Activated B cell treated with CpG ODN at 0.5 μM for 24 hours (primary cell): ENCODE data around the gene EML1. TPM values are rescaled to one million over a fixed set of nuclear protein-coding genes. Genes with fewer than 3 reads are reported as not detected.
"Not testable (repeated sequence)": the region's sequence is repeated elsewhere in the genome, so short reads cannot be mapped to it uniquely, and the experiment has no call there.

Experiments used
- ATAC-seq: fragments of 200-7000 bp; cut with Tn5 transposase; one replicate; pipeline ENCODE4 v1.10.0; 2021; ENCODE audit warnings: low read depth, mild to moderate bottlenecking, moderate library complexity
- CTCF ChIA-PET: fragments of 350-600 bp; sonication (Branson Sonifier 250); formaldehyde crosslinking; loops from one replicate; lab custom pipeline; 2021; ENCODE audit warnings: antibody characterized with exemption; lab: Charles Lee
- POLR2A ChIA-PET: fragments of 350-600 bp; sonication (Branson Sonifier 250); formaldehyde crosslinking; loops from one replicate; lab custom pipeline; 2021; ENCODE audit warnings: antibody characterized with exemption; lab: Charles Lee
- DNase-seq: peaks from one replicate; pipeline ENCODE4 v3.0.0; 2022
- H3K27ac Mint-ChIP-seq: one replicate; pipeline ENCODE4 v1.8.0; 2020; ENCODE audit warnings: mixed read lengths
- H3K27me3 Mint-ChIP-seq: one replicate; pipeline ENCODE4 v1.8.0; 2021; ENCODE audit warnings: mixed read lengths
- H3K36me3 Mint-ChIP-seq: one replicate; pipeline ENCODE4 v1.8.0; 2021; ENCODE audit warnings: low read depth, mixed read lengths
- H3K4me1 Mint-ChIP-seq: one replicate; pipeline ENCODE4 v1.8.0; 2021; ENCODE audit warnings: mixed read lengths
- H3K4me3 Mint-ChIP-seq: one replicate; pipeline ENCODE4 v1.8.0; 2020; ENCODE audit warnings: mild to moderate bottlenecking, mixed read lengths
- H3K9me3 Mint-ChIP-seq: one replicate; pipeline ENCODE4 v1.8.0; 2020; ENCODE audit warnings: mixed read lengths
- intact Hi-C: fragments of 100-400 bp; cut with micrococcal nuclease; formaldehyde crosslinking; loops from one replicate; pipeline ENCODE4 v1.15.1; 2024
- total RNA-seq: library from RNA; stranded (reverse); gene quantifications from 2 replicates; pipeline ENCODE4 v1.2.3, GENCODE V29; 2022
- TF ChIP-seq, protein P1 (sequence below): fragments of 200-600 bp; IDR thresholded peaks from one replicate; pipeline ENCODE4 v1.8.0; 2022; ENCODE audit warnings: antibody characterized with exemption, mild to moderate bottlenecking

EML1 gene
- total RNA-seq, 1 donor from 2014 or later: not detected

DNA sequence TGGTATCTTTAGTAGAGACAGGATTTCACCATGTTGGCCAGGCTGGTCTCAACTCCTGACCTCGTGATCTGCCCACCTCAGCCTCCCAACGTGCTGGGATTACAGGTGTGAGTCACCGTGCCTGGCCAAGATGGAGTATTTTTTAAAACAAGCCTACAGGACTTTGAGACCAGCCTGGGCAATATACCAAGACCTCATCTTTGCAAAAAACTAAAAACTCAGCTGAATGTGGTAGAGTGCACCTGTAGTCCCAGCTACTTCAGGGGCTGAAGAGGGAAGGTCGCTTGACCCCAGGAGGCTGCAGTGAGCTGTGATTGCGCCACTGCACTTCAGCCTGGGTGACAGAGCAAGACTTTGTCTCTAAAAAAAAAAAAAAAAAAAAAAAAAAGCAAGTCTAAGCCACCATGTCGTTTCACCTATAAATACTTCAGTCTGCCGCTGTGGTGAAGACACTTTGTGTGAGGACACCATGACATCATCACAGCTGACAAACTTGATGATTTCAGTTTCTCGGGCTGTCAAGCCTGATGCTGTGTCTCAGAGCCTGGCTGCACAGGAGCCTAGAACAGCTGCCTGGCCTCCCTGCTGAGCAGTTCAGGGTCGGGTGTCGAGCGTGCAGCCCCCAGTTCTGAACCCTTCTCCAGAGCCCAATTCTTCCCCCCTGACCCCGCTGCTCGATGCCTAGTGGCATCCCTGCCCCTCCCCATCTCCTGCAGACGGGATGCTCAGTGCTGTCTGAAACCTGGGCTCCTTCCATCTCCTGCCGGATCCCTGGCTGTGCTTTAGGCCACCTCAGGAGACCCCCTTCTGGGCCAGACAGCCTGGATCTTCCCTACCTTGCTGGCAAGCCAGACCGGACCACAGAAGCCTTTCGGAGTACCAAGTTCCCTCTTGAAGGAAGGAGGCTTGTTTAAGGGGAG, 152.8 kb downstream of the EML1 start:
- H3K9me3 Mint-ChIP-seq: no peaks in the 10 kb centered on the region
- ChIA-PET POLR2A (no interaction called here), CTCF (interaction anchor here (0.6 to 1.0 kb wide), 2 partner anchors 9 to 474 kb away, joined by 3 read pairs; no protein-coding TSS in a partner anchor)
- no peak for DNase-seq
- peaks cover 10% of the 10 kb centered on the region for H3K4me1 Mint-ChIP-seq
- H3K27me3 Mint-ChIP-seq: peaks cover 44% of the 10 kb centered on the region
- intact Hi-C loops: no loop called here
- H3K36me3 Mint-ChIP-seq: no peaks in the 10 kb centered on the region
- no peak for ATAC-seq
- no peak overlapping the region for H3K27ac Mint-ChIP-seq
- TF ChIP-seq, protein P1, sequence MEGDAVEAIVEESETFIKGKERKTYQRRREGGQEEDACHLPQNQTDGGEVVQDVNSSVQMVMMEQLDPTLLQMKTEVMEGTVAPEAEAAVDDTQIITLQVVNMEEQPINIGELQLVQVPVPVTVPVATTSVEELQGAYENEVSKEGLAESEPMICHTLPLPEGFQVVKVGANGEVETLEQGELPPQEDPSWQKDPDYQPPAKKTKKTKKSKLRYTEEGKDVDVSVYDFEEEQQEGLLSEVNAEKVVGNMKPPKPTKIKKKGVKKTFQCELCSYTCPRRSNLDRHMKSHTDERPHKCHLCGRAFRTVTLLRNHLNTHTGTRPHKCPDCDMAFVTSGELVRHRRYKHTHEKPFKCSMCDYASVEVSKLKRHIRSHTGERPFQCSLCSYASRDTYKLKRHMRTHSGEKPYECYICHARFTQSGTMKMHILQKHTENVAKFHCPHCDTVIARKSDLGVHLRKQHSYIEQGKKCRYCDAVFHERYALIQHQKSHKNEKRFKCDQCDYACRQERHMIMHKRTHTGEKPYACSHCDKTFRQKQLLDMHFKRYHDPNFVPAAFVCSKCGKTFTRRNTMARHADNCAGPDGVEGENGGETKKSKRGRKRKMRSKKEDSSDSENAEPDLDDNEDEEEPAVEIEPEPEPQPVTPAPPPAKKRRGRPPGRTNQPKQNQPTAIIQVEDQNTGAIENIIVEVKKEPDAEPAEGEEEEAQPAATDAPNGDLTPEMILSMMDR: no peak
- H3K4me3 Mint-ChIP-seq: peak overlapping the region; percentile 70

DNA sequence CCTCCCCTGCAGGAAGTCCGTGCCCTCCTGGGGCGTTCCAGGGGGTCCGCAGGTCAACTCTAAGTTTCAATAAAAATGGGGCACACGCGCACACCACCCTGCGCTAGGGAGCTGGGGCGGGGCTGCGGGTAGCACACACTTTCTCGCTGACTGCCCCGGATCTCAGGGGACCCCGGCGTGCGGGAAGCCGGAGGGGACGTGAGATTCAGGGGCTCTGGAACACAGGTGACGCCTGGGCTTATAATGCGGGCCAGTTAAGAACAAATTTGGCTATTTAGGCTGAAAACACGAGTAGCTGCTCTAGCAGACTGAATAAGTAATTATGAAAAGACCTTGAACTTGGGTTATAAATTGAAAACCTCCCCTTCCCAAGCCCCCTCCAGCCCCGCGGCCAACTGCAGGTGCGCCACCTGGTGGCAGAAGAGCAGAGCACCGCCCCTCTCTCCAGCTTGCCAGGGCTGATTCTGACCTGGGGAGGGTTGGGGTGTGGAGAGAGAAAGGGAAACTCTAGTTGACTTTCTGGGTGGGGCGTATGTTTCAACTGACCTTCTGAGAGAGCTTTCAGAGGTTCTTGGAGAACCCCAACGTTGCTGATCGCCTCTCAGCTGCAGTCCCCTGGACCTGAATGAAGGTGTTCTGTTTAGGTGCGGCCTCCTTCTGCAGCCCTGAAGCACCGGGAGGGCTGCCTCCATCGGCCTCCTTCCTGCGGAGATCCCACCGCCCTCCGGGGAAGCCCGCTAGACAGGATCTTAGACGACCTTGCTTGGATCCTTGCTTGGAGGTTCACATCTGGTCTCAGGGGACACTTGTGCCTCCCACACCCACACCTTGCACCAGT, 153.7 kb downstream of the EML1 start:
- H3K27ac Mint-ChIP-seq: no peak overlapping the region
- peaks cover 44% of the 10 kb centered on the region for H3K27me3 Mint-ChIP-seq
- intact Hi-C loops: no loop called here
- peak; percentile 74 for ATAC-seq
- H3K9me3 Mint-ChIP-seq: no peaks in the 10 kb centered on the region
- TF ChIP-seq, protein P1: peak; percentile 64
- peaks cover 10% of the 10 kb centered on the region for H3K4me1 Mint-ChIP-seq
- peak overlapping the region; percentile 70 for H3K4me3 Mint-ChIP-seq
- peak; percentile 40 for DNase-seq
- H3K36me3 Mint-ChIP-seq: no peaks in the 10 kb centered on the region
- ChIA-PET CTCF (interaction anchor here (0.6 to 1.0 kb wide), 2 partner anchors 10 to 474 kb away, joined by 3 read pairs; no protein-coding TSS in a partner anchor), POLR2A (no interaction called here)

DNA sequence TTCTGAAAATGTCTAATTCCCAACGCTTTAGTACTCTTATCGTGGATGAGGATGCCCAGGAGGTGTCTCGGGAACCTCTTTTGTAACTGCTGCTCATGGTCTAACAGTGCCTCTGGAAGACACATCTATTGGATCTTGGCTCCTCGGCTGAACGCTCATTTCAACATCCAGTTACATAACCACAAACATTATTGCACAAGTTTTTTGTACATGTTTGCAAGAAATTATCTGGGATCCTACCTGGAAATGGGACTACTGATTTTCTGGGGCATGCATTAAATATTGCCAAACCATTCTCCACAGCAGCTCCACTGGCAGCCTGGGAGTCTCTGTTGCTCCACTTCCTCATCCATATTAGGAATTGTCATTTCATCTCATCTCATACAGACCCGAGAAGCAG, 154.5 kb downstream of the EML1 start:
- ATAC-seq (no peak), DNase-seq (no peak)
- Mint-ChIP-seq H3K27ac (no peak overlapping the region), H3K9me3 (no peaks in the 10 kb centered on the region), H3K4me3 (no peak overlapping the region), H3K36me3 (no peaks in the 10 kb centered on the region), H3K4me1 (peaks cover 10% of the 10 kb centered on the region), H3K27me3 (peaks cover 44% of the 10 kb centered on the region)
- CTCF ChIA-PET: no interaction called here
- TF ChIP-seq, protein P1: no peak
- POLR2A ChIA-PET: no interaction called here
- intact Hi-C loops: no loop called here

DNA sequence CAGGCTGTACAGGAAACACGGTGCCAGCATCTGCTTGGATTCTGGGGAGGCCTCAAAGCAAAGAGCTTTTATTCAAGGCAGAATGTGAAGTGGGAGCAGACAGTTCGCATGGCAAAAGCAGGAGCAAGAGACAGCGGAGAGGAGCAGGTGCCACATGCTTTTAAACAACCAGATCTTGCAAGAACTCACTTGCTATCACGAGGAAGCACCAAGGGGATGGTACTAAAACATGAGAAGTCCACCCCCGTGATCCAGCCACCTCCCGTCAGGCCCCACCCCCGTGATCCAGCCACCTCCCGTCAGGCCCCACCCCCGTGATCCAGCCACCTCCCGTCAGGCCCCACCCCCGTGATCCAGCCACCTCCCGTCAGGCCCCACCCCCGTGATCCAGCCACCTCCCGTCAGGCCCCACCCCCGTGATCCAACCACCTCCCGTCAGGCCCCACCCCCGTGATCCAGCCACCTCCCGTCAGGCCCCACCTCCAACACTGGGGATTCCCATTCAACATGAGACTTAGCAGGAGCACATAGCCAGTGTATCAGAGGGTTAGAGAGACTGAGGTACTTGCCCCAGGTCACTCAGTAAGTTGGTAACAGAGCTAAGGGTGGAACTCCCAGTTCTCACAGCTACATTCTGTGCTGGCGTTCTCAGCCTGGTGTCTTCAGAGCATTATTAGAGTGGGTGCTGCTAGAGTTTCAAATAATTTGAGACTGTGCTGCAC, 156.0 kb downstream of the EML1 start:
- H3K27ac Mint-ChIP-seq, ATAC-seq, H3K36me3 Mint-ChIP-seq, intact Hi-C loops, DNase-seq, H3K9me3 Mint-ChIP-seq, CTCF ChIA-PET, H3K4me3 Mint-ChIP-seq: not testable (repeated sequence)
- Mint-ChIP-seq H3K4me1 (peaks cover 10% of the 10 kb centered on the region), H3K27me3 (peaks cover 31% of the 10 kb centered on the region)
- POLR2A ChIA-PET: interaction anchor here (0.6 to 1.0 kb wide), 2 partner anchors 293 to 404 kb away, joined by 3 read pairs; no protein-coding TSS in a partner anchor

DNA sequence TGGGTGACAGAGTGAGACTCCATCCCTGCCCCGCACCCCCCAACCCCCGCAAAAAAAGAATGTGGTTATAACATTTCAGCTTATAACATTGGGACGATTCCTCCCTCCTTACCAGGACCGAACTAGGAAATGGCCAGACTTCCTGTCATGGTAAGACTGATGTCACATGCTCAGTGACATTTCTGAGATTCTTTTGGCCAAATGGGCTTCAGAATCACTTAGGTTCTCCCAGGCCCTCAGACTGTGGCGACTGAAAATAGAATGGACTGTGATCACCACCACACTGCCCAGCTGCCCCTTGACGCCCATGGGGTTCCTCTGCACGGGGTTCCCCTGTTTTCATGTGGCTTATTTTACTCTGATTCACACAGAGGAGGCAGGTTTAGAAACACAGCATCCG, 157.0 kb downstream of the EML1 start:
- TF ChIP-seq, protein P1: no peak
- Mint-ChIP-seq H3K27ac (no peak overlapping the region), H3K36me3 (no peaks in the 10 kb centered on the region), H3K4me3 (no peak overlapping the region), H3K27me3 (peaks cover 26% of the 10 kb centered on the region), H3K9me3 (peaks cover 4% of the 10 kb centered on the region), H3K4me1 (peaks cover 10% of the 10 kb centered on the region)
- no peak for ATAC-seq
- DNase-seq: no peak
- intact Hi-C loops: no loop called here
- CTCF ChIA-PET: no interaction called here
- POLR2A ChIA-PET: no interaction called here
